Brain pericyte (primary cell): ENCODE data around the gene AATK.

ENCODE experiments used
- DNase-seq: peaks from one replicate; pipeline ENCODE4 v3.0.0-alpha.2; 2012; ENCODE audit warnings: low read depth, low spot score

The AATK gene

GRCh38 chr17:81143200-81143527 is 22.9 kb downstream of the AATK start:
- no peak for DNase-seq

- DNase-seq = no peak
Measured at GRCh38 chr17:81142301-81143199, 23.5 kb downstream of the AATK start.

DNA sequence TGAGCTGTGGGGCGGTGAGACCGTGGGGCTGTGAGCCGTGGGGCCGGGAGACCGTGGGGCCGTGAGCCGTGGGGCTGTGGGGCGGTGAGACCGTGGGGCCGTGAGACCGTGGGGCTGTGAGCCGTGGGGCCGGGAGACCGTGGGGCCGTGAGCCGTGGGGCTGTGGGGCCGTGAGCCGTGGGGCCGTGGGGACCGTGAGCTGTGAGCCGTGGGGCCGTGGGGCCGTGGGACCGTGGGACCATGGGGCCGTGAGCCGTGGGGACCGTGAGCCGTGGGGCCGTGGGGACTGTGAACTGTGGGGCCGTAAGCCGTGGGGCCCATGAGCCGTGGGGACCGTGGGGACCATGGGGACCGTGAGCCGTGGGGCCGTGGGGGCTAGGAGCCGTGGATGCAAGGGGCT is 25.3 kb downstream of the AATK start:
- no peak for DNase-seq

- no peak for DNase-seq
Measured at GRCh38 chr17:81140018-81140417, 26.0 kb downstream of the AATK start.

DNA sequence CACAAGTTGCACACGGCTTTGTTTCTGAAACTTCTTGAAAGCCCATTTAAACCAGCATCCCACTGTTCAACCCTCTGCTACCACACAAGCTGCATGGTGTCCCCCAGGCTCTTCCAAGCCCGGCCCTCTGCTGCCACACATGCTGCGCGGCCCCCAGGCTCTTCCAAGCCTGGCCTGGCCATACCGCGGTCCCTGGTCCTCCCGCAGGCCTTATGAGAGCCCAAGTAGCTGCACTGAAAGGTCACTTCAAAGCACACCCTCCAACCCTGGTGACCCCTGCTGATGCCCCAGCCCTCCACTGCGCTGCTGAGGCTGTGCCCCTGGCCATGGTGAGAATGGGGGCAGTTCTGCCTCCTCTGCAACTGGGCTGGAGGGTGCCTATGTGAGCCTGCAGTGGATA is 26.6 kb downstream of the AATK start:
- no peak for DNase-seq

DNA sequence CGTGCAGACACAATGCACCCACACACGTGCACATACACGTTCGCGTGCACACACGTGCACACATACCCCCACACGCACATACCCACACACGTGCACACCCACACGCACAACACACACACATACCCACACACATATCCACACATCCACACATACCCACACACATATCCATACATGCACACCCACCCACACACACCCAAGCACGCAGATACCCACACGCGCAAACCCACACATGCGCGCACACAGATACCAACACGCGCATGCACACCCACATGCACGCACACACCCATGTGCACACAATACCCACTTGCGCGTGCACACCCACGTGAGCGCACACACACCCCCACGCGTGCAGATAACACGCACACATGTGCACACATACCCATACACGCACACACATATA is 27.5 kb downstream of the AATK start:
- no peak for DNase-seq

DNA sequence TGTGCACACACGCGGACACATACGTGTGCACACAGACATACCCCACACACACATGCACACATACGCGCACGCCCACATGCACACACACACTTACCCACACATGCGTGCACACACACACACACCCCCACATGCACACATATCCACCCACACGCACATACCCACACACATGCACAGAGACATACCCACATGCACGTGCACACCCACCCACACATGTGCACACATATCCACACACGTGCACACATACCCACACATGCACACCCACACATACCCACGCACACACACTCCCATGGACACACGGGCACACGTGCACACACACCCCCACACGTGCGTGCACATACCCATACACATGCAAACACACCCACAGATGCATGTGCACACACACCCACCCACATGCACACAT is 27.9 kb downstream of the AATK start:
- no peak for DNase-seq

DNA sequence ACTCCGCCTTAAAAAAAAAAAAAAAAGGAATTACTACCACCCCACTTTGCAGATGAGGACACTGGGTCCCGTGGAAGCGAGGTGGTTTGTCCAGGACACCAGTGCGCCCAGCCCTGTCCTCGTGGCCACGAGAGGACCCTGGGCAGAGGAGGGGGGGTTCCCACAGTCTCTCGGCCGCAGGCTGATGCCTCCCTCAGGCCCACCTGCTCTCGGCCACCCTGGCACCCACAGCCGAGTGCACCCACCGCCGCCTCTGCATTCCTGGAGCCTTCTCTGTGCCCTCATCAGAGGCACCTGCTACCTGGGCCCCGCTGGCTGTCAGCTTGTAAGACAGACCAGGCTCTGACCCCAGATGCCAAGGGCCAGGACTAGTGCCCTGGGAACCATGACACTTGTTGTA is 28.8 kb downstream of the AATK start:
- no peak for DNase-seq

- DNase-seq = no peak
Measured at GRCh38 chr17:81136366-81136765, 29.7 kb downstream of the AATK start.

- DNase-seq = no peak
Measured at GRCh38 chr17:81135505-81136278, 30.3 kb downstream of the AATK start.

GRCh38 chr17:81134064-81134781 is 31.8 kb downstream of the AATK start:
- no peak for DNase-seq

DNA sequence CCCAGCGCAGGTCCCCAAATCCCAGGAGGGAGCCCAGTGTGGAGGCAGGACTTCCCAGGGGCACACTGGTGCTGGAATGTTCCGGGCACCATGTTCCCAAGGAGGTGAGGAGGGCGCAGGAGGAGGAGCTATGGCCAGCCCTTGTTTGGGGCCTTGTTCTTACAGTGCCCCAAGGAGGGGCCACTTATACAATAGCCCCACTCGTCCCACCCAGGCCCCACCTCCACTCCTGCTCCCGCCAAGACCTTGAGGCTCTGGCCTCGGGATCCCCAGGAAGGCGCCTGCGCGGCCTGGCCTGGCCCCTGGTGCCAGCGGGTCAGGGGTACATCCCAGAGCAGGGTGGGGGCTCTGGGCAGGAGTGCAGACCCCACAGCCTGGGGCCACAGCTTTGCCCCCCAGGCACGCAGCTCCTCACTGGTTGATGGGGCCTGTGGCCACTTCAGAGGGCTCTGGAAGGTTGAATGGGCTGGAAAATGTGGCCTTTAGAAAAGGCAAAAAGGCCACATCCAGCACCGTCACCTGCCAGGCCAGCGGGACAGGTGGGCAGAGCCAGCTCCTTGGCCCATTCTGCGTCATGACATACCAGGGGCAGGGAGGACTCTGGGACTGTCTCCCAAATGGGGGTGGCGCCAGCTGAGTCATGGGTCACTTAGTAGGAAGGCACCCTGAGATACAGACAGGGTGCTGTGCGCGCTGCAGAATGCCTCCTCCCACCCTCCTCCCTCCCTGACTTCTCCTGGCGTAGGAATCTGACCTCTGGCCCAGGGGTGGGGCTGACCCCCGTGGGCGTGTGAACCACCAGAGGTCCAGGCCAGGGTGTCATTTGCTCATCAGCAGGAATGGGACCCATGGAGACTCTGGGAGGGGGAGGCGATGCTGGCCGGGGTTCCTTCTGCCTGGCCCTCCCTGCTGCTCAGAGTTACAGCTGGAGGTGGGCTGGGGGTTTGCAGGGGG is 33.0 kb downstream of the AATK start:
- no peak for DNase-seq

DNA sequence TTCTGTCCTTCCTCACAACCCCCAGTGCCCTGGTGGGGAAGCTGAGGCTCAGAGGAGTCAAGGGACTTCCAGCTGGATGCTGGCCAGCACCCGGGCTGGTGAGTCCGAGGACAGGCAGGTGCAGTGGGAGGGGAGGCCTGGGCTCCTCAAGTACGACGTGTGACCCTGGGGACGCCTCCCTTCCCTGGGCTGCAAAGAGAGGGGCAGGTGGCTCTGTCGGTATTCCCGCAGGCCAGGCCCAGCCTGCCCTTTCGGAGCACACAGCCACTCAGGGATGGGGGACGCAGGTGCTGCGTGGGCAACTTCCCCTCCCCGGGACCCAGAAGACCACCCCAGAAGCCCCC is 33.9 kb downstream of the AATK start:
- no peak for DNase-seq

- no peak for DNase-seq
Measured at GRCh38 chr17:81131486-81132196, 34.4 kb downstream of the AATK start.

DNA sequence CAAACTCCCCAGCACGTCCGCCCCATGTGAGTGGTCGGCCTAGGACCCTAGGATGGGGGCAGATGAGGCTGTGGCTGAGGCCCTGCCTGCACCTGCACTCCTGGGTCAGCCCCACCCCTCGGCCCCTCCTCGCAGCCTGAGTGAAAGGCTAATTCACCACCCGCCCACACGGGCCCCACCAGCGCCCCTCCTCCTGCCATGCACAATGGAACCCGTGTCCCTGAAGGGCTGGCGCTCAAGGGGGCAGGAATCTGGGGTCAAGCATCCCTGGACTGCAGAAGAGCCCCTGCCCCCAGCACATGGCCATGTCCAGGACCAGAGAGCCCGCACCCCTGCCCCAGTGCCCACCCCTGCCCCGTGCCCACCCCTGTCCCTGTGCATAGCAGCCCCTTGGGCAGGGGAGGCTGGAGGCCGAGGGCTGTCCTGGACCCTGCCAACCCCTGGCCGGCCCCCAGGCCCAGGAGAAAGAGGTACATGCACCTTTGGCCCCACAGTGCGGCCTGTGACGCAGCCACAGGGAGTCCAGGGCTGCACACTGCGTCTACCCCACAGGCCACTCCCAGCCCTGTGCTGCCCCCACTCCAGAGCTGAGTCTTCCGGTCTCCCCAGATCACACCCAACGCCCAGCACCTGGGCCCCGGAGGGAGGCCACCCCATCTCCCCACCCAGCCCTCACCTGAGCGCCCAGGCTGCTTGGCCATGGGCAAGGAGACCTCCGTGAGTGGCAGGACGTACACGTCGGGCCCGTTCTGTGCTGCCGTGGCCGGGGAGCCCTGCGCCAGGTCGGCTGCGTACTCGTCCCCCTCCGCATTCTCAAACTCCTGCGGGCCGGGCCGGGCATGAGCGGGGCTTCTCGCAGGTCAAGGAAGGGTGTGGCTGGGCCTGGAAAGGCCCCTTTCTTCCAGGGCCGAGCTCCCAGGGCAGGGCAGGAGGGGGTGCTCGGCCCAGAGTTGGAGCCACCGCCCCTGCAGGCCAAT is 35.3 kb downstream of the AATK start:
- DNase-seq = no peak

DNA sequence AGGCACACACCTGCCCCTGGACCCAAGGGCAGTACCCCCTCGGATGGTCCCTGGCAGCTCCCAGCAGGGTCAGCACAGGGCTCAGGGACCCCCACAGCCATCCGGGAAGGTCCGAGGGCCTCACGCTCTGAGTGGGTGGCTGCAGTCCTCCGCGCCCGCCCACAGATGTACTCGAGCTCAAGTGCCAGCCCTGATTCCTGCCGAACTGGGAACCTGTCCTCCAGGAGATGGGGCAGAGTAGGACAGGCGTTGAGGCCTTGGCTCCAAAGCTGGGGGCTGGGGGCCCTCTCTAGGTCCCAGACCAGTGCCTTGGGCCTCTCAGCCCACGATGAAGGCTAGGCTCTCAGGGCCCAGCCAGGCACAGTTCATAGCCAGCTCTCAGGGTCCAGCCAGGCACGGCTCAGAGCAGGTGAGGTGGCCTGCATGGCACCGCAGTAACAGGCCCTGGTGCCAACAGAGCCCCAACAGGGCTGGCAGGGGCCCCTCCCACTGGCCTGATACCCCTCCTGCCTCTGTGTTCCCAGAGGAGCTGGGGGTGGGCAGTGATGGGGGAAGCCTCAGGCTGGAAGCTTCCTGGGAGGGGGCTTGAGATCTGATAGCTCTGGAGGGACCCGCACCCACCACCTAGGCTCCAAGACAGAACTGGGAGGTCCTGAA is 36.2 kb downstream of the AATK start:
- DNase-seq = no peak

GRCh38 chr17:81129289-81129688 is 36.7 kb downstream of the AATK start:
- DNase-seq = no peak

- no peak for DNase-seq
Measured at GRCh38 chr17:81128774-81129173, 37.2 kb downstream of the AATK start.

DNA sequence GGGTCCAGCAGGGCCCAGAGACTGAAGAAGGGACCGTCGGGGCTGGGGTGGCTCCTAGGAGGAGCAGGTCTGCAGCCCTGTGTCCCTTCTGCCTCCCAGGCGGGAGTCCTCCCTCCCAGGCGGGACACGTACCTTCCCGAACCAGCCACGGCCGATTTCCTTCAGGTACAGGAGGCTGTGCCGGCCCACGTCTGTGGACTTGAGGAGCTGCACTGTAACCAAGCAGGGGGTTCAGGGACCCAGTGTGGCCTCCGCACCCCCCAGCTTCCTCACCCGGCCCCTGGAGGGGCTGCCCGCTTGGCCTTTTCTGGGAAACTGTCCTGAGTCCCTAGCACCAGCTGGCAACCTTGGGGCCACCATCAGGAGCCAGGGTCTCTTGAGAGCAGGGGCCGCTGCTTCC is 37.7 kb downstream of the AATK start:
- no peak for DNase-seq
